Stimulated activated CD8-positive, alpha-beta memory T cell treated with anti-CD3 and anti-CD28 coated beads, Interleukin-15, amount 100 ng/mL, for 1 hour (primary cell): ENCODE measurements around the gene LTBP1.
"Not testable (repeated sequence)": the region's sequence is repeated elsewhere in the genome, so short reads cannot be mapped to it uniquely, and the experiment has no call there.

Experiments used
- DNase-seq: peaks from one replicate; pipeline ENCODE4 v3.0.0-alpha.2; 2020; ENCODE audit warnings: low read depth

The LTBP1 gene

GRCh38 chr2:33144243-33144642 is 197.5 kb downstream of the LTBP1 start:
- no peak for DNase-seq

- no peak for DNase-seq
Observed at GRCh38 chr2:33145459-33145858, 198.7 kb downstream of the LTBP1 start.

- DNase-seq, result no peak
Observed at GRCh38 chr2:33146102-33146501, 199.3 kb downstream of the LTBP1 start.

GRCh38 chr2:33153008-33153407 is 206.3 kb downstream of the LTBP1 start:
- DNase-seq, result no peak

- no peak for DNase-seq
Observed at GRCh38 chr2:33158482-33159003, 211.8 kb downstream of the LTBP1 start.

GRCh38 chr2:33160191-33160590 is 213.4 kb downstream of the LTBP1 start:
- no peak for DNase-seq

GRCh38 chr2:33166287-33166881 is 219.6 kb downstream of the LTBP1 start:
- DNase-seq, result no peak

GRCh38 chr2:33167622-33168245 is 221.0 kb downstream of the LTBP1 start:
- DNase-seq, result no peak

GRCh38 chr2:33168425-33168824 is 221.7 kb downstream of the LTBP1 start:
- DNase-seq, result no peak

GRCh38 chr2:33168922-33169321 is 222.2 kb downstream of the LTBP1 start:
- no peak for DNase-seq

GRCh38 chr2:33170251-33170650 is 223.5 kb downstream of the LTBP1 start:
- DNase-seq, result not testable (repeated sequence)

GRCh38 chr2:33177627-33178026 is 230.9 kb downstream of the LTBP1 start:
- no peak for DNase-seq

- no peak for DNase-seq
Observed at GRCh38 chr2:33178209-33178608, 231.5 kb downstream of the LTBP1 start.

GRCh38 chr2:33180915-33181314 is 234.2 kb downstream of the LTBP1 start:
- DNase-seq, result no peak

- DNase-seq, result no peak
Observed at GRCh38 chr2:33181466-33181865, 234.7 kb downstream of the LTBP1 start.

- no peak for DNase-seq
Observed at GRCh38 chr2:33184041-33184440, 237.3 kb downstream of the LTBP1 start.

- DNase-seq, result no peak
Observed at GRCh38 chr2:33186937-33187336, 240.2 kb downstream of the LTBP1 start.

- no peak for DNase-seq
Observed at GRCh38 chr2:33188799-33189198, 242.0 kb downstream of the LTBP1 start.

- no peak for DNase-seq
Observed at GRCh38 chr2:33190393-33190937, 243.7 kb downstream of the LTBP1 start.

- DNase-seq, result no peak
Observed at GRCh38 chr2:33195891-33196290, 249.1 kb downstream of the LTBP1 start.

GRCh38 chr2:33196700-33197099 is 249.9 kb downstream of the LTBP1 start:
- DNase-seq, result no peak

- no peak for DNase-seq
Observed at GRCh38 chr2:33197198-33197938, 250.6 kb downstream of the LTBP1 start.
